ENCODE data around the gene DMAC2L.

Gene DMAC2L

DNA sequence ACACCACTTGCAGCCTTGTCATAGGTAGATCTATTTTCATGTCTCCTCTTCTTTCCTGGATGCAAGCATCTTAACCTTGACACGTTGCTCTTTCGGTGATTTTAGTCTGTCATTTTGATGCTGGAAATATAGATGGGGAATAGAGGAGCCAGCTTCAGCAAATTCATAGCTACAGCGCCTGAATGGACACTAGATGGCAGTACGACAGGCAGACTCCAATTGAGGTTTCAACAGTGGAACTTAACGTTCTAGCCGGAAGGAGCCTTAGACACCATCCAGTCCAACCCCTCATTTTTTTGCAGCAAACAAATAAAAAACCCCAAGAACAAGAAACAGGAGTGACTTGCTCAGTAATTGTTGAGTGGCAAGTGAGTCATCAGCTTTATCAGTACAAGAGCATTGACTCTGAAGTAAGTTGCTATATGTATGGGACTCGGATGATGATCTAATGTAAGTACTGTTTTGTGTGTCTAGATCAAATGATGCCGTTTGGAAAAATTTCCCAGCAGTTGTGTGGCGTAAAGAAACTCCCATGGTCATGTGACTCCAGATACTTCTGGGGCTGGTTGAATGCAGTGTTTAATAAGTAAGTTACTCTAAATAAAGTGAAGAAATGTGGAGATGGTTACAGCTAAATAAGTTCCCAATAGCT, 9.0 kb downstream of the DMAC2L start:
- peak; percentile 94 for DNase-seq (ENCODE audit: low read depth)

DNA sequence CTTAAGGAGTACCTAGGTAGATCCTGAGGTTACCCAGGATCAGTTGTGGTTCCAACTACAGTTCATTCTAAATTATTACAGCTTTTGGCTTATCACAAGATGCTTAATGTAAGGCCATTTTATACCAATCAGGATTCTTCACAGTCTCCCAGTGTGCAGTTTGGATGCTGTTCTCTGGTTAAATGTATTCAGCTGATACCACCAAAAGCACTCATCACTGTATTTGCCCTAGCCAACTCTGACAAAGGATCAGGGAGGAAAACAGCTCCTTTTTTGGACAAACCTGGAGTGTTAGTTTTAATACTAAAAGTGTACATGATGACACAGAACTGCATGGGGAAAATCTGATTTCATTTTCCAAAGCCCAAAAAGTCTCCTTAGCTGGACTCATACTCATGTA, 19.5 kb downstream of the DMAC2L start:
- DNase-seq (ENCODE audit: low read depth): no peak

DNA sequence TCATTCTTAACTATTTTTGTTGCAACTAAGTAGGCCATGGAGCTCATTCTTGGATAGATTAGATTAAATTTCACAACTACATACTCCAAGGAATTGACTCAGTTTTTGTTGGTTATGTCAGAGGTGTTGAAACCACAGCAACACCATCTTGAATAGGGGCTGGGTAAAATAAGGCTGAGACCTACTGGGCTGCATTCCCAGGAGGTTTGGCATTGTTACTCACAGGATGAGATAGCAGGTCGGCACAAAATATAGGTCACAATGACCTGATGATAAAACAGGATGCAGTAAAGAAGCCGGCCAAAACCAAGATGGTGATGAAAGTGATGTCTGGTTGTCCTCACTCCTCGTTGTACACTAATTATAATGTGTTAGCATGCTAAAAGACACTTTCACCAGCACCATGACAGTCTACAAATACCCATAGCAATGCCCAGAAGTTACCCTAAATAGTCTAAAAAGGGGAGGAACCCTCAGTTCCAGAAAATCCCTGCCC, 20.9 kb downstream of the DMAC2L start:
- peak; percentile 87 for DNase-seq (ENCODE audit: low read depth)

DNA sequence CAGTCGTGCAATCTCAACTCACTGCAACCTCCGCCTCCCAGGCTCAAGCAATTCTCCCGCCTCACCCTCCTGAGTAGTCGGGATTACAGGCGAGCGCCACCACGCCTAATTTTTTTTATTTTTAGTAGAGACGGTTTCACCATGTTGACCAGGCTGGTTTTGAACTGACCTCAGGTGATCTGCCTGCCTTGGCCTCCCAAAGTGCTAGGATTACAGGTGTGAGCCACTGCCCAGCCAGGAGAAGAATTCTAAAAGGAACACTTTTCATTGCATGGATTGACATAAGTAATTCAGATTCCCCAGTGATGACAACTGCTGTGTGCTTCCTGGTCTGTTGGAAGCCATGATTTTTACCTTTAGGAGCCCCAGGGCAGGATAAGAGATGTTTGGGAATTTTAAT, 22.1 kb downstream of the DMAC2L start:
- DNase-seq (ENCODE audit: low read depth): no peak

DNA sequence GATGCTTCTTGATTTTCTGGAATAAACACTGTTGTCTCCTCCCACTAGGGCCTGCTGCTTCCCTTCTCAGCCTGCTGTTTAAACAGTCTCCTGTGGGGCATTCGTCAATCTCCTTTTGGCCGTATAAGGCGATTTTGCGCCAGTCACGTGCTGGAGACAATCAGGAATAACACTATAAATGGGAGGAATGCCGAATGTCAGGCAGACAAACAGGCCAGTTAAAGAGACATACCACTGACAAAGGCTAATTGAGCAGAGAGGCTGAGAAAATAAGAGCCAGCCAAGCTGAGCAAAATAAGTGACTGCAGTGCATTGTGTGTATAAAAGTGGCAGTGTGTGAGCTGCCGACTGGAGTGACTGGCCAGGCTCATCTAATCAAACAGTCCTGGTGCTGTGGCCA, 23.3 kb downstream of the DMAC2L start:
- DNase-seq (ENCODE audit: low read depth): peak; percentile 80

DNA sequence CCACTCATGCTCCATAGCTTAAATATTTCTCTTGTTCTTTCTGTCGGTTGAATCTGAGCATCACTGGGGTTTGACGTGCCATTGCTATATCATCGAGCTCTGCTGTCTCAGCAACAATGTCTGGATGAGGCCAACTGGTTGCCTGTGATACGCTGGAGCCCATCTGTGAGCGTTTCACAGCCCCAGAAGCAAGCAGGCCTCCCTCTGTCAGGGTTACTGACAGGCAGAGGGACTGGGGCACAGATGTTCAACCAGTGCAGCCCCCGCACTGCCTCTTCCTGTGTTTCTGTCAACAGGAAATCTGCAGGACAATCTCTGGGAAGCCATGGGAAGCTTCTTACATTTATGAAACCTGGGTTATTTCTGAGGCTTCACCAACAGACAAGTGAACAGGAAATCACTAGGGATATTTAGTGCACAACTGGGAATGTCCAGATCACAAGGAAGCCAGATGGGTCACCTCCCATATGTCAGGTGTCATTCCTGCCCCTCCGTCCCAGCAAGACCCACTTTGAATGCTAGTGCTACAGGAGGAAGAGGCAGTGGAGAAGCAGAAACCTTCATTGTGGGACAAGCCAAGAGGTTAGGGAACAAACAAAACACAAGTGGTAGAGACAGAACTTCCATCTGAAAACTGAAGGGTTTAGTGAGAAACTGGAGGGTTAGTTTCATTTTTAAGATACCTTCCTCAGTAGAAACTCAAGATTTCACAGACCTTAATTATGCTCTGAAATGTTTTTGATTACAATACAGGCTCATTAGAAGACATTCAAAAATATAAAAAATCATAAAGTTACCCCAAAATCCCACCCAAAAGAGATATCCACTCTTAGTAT, 24.1 kb downstream of the DMAC2L start:
- peak; percentile 30 for DNase-seq (ENCODE audit: low read depth)

DNA sequence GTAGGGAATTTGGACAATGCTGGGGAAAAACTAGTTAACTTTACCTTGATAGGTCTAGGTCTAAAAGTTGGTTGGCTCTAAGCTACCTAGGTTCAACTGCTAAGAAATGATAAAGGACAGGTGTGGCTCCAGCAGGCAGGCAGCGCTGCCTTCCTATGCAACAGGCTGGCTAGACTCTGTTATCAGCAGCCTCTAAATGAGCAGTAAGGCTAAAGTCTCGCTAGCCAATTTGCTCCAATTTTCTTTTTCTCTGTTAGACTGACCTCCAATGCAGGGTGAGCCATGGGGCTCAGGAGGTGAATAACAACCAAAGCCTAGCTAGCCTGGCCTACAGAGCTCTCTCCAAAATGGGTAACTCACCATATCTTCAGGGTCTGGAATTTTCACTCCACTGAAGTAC, 26.5 kb downstream of the DMAC2L start:
- no peak for DNase-seq (ENCODE audit: low read depth)

DNA sequence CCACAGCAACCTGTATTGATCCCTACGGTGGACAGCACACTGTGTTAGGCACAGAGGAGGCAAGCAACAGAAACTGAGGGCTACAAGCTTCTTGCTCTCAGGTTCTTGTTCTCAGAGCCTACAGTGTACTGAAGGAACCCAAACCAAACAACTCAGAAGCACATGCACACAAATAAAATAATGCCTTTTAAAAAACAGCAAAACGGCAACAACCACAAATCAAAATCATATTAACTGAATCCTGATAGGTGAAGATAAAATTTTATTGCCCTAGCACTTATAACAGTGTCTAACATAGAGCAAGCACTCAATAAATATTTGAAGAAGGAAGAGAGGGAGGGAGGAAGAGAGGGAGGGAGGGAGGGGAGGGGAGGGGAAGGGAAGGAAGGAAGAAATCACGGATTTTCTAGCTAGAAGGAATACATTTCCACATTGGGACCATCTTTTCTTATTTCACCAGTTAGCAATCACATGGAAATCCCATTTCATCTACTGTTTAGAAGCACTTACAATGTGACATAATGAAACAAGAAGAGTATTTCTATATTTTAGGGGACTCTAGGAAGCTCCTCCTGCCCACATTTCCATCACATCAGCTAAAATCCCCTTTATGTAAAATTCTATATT, 27.2 kb downstream of the DMAC2L start:
- DNase-seq (ENCODE audit: low read depth): no peak

DNA sequence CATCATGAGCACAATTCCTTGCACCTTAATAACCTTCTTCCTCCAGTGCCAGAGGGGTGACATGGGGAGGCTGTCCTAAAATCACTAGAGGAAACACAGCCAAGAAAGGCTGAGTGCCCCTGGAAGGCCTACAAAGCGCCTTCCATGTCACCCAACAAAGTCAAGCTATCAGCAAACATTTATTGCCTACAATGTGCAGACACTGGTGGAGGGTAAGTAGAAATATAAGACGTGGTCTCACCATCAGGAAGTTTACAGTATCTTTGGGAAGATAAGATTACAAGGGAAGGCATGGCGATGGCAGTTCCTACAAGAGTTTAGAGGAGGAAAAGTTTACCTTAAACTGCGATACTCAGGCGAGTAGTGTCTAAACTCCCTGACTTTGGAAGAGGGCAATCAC, 27.9 kb downstream of the DMAC2L start:
- DNase-seq (ENCODE audit: low read depth): no peak

DNA sequence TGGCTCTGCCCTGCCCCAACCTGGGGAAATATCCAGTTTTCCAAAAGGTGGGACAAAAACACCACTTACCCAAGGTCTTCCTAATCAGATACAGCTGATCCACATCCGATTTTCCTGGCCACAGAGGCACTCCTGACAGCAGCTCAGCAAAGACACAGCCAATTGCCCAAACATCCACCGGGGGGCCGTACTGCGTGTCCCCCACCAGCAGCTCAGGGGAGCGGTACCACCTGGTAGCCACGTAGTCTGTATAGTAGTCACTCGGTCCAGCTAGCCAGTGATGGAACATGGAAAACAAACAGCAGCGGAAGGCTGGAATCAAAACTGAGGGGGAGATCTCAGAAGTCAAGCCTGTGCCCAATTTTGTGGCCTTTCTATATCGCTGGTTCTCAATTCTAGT, 28.8 kb downstream of the DMAC2L start:
- no peak for DNase-seq (ENCODE audit: low read depth)

DNA sequence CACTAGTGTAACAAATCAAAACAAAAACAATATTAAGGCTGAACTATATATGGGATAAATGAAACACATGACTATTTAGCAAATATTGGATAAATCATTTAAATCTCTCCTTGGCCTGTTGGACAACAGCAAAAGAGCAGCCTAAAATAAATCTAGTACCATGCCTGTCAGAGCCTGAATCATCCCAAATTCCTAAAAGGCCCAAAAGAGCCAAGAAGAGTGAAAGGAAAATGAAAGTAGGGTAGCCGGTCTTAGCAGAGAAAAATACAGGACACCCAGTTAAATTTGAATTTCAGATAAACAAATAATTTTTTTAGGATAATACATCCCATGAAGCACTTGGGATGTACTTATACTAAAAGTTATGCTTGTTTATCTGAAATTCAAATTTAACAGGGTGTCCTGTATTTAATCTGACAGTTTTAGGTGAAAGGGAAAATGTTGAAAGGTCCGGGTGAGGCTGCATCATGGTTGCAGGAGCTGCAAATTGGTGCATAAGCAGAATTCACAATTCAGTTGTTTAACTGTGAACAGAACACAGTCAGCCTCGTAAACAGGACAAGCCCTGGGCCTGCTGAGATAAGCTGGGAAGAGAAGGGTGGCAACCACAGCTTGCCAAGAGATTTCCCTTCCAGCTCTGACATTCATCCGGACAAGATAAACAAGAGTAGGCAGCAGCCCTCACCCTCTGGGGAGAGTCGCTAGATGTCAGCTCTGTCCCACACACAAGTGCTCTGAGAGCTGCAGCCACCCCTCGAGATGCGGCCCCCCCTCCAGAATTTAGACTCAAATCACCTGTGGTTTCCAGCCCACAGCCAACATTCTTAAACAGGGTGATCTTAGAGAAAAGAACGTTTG, 30.3 kb downstream of the DMAC2L start:
- peak; percentile 89 for DNase-seq (ENCODE audit: low read depth)

DNA sequence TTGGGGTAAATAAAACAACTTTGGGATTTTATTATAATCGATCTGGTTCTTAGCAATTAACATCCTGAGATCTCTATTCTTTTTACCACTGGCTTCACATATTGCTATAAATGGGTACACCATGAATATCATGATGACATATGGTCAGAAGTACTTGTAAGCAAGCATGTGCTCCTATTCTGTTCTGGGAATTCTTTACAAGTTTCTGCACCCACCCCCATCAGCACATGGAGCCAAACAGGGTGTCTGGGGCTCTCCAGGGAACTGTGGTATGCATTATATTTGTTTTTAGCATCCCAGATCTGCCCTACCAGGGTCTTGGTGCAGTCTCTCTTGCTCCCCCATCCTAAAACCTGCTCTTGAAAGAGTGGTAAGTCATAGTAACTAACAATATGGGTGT, 31.3 kb downstream of the DMAC2L start:
- peak; percentile 62 for DNase-seq (ENCODE audit: low read depth)

DNA sequence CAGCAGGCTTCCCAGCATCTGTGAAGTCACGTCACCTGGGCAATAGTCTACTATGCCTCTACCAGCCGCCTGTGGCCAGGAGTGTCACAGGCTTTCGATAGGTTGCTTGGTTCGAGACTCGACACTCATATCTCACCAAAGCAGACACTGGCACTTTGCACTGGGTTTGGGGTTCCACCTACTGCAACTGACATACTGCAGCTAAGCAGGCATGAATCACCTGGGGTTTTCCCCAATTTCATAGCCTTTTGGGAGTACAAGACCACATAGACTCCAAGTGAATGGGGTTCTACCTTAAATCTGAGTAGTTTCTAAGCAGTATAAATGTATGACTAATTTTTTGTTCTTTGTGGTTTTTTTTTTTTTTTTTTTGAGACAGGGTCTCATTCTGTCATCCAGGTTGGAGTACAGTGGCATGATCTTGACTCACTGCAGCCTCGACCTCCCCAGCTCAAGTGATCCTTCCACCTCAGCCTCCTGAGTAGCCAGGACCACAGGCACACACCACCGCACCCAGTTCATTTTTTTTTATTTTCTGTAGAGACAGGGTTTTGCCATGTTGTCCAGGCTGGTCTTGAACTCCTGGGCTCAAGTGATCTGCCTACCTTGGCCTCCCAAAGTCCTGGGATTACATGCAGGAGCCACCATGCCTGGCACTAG, 32.1 kb downstream of the DMAC2L start:
- peak; percentile 27 for DNase-seq (ENCODE audit: low read depth)

DNA sequence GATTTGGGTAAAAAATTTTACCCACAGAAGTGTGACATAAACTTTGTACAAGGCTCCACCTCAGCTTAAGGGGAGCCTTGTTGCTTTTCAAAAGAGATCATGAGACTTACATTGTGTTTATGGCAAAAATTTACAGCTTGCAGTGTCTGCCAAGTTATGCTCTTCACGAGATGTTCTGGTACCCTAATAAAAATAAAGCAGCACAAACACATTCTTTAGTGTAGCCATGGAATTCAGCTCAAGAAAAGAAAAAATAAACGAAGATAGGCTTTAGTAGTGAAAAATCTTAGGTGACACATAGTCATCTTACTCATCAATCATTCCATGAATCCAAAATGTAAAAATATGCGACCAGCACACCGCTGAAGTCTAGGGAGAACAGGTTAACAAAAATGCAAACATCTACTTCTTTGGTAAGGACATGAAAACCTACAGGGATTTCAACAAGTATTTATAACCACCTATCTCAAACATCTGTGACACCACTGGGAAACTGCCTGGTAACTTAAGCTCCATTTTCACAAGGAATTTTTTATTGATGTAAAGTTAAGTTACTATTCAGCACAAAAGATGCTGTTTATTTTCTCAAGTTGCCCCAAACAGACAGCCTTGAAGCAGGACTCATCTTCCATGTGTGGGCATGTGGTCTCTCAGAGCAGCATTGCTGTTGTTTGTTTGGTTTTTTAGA, 32.9 kb downstream of the DMAC2L start:
- peak; percentile 86 for DNase-seq (ENCODE audit: low read depth)

DNA sequence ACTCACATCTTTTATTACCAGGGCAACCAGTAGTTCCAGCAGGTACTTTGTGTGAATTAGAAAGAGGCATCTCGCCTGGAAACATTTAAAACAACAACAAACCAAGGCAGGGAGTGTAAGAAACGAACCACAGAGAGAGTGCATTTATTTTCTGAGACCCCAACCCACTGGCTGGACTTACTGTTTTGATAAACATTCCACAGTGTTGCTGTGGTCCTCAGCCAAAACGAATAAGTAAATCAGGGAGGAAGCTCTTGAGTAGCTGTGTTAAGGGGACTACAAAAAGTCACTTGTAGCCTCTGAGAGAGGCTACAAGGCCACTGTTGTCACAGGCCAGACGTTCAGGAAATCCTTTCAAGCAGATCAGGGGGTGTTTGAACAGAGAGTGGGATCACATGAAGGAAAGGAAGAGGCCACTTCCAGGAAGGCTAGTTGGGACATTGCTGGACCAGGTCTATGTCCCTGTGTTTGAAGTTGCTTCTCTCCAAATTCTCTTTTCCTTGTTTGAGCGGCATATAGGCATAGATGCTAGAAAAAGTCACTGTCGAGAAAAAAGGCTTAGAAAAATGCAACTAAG, 33.8 kb downstream of the DMAC2L start:
- DNase-seq (ENCODE audit: low read depth): peak; percentile 25

DNA sequence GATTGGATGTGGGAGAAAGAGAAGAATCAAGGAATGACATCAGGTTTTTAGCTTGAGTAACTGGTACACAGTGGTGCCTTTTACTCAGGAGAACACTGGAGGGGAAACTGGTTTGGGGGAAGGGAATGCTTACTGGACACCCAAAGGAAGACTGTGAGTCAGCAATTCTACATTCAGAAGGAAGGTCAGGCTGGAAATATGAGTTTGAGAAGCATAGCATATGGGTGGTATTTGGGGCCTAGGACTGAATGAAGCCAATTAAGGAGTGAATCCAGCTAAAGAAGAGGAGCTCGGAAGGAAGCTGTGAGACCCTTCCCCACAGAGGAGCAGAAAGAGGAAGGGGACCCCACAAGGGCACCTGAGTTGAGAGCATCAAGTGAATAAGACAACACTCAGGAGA, 35.4 kb downstream of the DMAC2L start:
- peak; percentile 78 for DNase-seq (ENCODE audit: low read depth)

DNA sequence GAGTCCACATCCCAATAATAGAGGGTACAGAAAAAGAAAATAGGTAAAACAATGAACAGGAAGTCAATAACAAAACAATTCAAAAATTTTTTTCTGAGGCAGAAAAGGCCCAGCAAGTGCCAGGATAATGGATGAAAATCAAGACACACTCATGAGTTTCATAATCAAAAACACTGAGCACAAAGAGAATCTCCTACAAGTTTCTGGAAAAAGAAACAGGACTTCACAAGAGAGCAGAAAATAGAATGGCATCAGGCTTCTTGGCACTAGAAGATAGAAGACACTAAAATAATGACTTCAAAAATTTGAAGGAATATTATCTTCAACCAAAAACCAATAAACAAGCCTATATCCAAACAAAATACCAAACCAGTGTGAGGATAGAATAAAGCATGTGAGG, 36.8 kb downstream of the DMAC2L start:
- no peak for DNase-seq (ENCODE audit: low read depth)

DNA sequence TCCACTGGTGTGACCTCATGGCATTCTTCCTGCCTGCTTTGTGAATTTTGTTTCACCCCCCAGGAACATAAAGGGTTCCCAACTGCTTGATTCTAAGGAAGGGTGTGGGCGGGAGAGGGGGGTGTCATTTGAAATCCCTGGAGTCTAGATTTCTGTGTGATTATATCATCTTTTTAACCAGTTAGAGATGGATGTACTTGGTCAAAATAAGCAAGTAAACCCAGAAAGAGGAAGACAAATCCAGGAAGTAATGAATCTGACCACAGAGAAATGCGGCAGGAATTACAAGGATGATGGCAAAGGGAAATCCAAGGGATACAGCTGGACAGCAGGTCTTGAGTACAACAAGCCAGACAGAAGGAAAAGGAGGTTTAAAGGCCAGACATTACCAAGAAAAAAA, 38.9 kb downstream of the DMAC2L start:
- DNase-seq (ENCODE audit: low read depth): peak; percentile 88

DNA sequence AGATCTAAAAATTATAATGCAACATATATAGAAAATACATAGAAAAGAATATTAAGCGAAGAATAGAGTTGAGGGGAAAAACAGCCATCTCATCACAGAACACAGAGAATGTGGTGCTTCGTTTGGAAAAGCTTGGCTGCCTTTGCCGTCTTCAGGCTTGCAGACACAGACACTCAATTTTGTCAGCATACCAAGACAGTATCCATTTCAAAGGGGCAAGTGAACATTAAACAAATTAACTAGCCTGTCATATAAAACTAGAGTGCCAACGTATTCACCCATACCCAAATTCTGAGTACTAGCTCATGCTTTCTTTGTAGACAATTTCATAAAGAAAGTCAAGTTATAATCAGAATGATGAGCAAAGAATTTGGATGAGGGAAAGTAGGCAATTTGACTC, 40.5 kb downstream of the DMAC2L start:
- no peak for DNase-seq (ENCODE audit: low read depth)

DNA sequence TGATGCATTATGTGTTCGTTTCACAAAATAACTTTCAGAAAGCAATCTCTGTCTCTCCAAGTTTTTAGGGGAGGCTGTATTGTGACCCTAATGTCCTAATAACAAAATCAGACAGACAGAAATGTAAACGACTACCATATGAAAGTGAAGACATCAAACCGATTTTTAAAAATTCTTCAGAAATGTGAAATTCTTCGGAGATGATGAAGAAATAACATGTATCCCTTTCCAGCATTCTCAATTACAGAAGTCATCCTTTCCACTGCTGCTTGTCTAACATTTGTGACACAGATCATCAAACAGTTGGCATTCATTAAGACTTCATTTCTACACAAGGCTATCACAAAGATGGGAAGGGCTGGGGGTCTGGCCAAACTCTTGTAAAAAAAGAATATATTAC, 41.0 kb downstream of the DMAC2L start:
- DNase-seq (ENCODE audit: low read depth): peak; percentile 41

DNA sequence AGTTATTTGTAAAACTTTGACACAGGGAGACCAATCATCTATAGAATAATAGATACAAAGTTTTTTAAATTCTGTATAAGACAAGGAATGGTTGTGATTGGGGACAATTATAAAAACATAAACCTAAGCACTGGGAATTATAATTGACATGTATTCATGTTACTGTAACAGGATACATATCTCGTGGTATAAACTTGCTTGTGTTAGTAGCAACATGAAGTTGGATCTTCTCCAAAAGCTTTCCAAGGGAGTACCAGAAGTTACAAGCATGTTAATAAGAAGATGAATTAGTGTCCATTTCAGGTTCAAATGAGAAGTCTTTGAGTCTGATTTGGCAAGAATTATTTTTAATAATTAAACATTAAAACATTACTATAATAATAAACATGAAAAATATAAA, 42.4 kb downstream of the DMAC2L start:
- no peak for DNase-seq (ENCODE audit: low read depth)

Measured in EH (cell line).